Coronary artery (tissue), 2 donors: ENCODE data around the gene CBX8.

ENCODE experiments used
- DNase-seq: peaks from one replicate; pipeline ENCODE4 v3.0.0-alpha.2; 2017; ENCODE audit warnings: low spot score
- H3K27ac ChIP-seq, 2 donors: fragments of 200-600 bp; sonication (generic); one replicate each; pipeline ENCODE4 v1.5.1; 2016 to 2019
- H3K4me3 ChIP-seq: fragments of 200-600 bp; sonication (generic); 2 replicates; pipeline ENCODE4 v1.5.1; 2016; ENCODE audit warnings: mild to moderate bottlenecking, moderate library complexity
- TF ChIP-seq, protein P1 (sequence below): fragments of 200-600 bp; sonication (generic); IDR thresholded peaks from one replicate; pipeline ENCODE4 v1.5.1; 2019; ENCODE audit warnings: antibody characterized with exemption

Gene CBX8

DNA sequence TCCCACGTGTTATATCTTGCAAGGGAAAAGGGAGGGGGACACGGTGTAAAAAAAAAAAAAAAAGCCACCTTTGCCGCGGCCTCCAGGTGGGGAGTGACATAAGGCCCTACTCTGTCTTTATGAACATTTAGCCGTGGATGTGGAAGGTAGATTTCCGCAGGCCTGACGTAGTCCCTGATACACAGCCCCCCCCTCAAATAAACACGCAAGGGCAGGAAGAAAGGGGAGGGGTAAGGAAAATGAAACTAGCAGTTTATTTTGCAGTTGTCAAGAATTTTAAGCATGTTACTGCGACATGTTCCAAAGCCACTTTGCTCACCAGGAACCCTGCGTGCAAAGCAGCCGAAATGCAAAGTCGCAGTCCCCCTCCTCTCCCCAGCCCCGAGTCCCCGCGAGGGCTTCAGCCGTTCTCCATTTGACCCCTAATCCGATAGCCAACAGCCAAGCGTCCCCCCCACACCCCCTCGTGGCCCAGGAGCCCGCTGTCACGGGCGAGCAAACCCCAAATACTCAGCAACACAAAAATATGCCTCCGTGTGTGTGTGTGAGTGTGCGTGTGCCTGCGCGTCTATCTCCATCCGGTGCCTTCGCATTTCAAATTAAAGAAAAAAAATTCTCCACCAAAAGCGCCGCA is 41.1 kb upstream of the CBX8 start:
- TF ChIP-seq, protein P1, sequence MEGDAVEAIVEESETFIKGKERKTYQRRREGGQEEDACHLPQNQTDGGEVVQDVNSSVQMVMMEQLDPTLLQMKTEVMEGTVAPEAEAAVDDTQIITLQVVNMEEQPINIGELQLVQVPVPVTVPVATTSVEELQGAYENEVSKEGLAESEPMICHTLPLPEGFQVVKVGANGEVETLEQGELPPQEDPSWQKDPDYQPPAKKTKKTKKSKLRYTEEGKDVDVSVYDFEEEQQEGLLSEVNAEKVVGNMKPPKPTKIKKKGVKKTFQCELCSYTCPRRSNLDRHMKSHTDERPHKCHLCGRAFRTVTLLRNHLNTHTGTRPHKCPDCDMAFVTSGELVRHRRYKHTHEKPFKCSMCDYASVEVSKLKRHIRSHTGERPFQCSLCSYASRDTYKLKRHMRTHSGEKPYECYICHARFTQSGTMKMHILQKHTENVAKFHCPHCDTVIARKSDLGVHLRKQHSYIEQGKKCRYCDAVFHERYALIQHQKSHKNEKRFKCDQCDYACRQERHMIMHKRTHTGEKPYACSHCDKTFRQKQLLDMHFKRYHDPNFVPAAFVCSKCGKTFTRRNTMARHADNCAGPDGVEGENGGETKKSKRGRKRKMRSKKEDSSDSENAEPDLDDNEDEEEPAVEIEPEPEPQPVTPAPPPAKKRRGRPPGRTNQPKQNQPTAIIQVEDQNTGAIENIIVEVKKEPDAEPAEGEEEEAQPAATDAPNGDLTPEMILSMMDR, result no peak

DNA sequence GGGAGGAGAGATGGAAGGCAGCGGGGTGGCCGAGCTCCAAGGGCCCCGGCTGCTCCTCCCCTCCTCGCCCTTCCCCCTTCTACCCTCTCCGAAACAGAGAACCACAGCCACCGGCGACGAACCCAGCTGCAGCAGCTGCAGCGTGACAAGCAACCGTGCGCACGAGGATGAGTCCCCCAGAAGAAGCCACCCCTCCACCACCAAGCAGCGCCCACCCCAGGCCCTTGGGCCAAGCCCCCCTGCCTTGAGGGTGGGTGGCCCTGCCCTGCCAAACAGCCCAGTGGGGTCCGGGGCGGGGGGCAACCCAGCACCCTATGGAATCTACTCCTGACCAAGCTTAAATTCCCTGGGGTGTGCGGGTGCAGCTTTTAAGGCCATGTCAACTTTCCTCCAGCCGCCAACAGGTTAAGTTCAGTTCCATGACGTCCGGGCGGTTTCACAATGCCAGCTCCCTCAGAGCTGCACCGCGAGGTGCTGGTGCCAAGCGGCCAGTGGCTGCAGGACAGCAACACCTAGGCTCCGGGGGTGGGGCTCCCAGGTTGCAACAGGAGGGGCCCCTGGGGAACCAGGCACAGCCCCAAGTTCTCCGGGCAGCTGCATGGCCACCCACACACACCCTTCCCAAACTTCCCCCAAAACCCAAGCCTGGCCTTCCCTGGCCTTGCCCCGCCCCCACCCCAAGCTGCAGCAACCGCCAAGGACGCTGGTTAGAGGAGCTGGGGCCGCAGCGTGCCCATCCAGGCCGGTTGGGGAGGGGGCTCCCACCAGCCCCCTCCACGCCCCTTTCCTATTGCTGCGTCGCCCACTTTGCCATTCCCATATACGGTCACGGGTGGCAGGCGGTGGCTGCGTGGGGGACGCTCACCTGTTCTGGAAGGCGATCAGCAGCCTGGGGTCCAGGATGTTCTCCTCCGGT is 40.4 kb upstream of the CBX8 start:
- H3K4me3 ChIP-seq, result peak overlapping the region; percentile 96
- TF ChIP-seq, protein P1, result no peak
- no peak for DNase-seq
- H3K27ac ChIP-seq, result no peak overlapping the region

More for the DNA sequence above, 41.1 kb upstream of the CBX8 start:
- no peak for DNase-seq
- Histone ChIP-seq H3K4me3 (peak overlapping the region; percentile 96), H3K27ac (peak overlapping the region; percentile 83 to 99)

DNA sequence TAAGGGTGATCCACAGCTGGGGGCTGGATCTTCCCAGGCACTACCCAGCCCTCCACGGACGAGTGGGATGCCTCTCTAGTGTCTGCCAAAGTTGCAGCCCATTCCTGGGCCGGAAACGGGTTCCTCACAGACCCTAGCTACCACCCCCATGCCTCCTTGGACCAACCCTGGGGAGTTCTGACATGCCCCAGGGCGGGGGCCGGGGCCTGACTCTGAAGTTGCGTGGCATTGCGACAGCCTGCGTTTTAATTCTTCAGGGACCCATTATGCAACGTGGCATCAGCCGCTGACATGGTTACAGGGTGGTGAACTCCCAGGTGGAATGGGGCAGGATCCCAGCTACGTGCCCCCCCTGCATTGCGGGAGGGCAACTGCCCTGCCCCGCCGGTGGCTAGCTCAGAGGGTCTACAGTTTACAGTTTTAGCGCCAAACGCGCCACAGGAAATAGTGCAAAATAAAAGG is 39.7 kb upstream of the CBX8 start:
- TF ChIP-seq, protein P1, result no peak
- Histone ChIP-seq H3K27ac (no peak overlapping the region), H3K4me3 (peak overlapping the region; percentile 96)
- no peak for DNase-seq

DNA sequence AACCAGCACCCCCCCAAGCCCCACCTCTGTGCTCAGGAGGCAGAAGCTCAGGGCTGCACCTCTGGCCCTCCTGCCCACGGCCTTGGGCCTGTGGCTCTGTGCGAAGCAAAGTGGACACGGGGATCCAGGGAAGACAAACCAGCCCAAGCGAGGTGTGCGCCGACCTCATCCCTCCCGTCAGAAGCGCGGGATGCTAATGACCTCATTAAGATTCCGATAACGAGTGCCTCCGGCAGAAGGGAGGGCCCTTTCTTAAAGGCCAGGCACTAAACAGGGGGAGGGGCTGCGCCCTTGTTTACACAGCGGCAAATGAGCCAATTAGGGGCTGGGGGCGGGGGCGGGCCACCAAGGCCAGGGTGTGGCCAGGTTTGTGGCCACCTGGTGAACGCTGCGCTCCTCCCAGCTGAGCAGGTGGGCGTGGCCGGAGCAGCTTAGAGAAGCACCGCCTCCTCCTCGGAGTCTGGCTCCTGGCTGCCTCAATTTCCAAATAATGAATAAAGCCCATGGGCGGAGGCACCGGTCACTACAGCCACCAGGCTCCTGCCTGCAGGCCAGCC is 39.2 kb upstream of the CBX8 start:
- no peak for DNase-seq
- Histone ChIP-seq H3K27ac (no peak overlapping the region), H3K4me3 (peak overlapping the region; percentile 96)
- TF ChIP-seq, protein P1, result no peak

DNA sequence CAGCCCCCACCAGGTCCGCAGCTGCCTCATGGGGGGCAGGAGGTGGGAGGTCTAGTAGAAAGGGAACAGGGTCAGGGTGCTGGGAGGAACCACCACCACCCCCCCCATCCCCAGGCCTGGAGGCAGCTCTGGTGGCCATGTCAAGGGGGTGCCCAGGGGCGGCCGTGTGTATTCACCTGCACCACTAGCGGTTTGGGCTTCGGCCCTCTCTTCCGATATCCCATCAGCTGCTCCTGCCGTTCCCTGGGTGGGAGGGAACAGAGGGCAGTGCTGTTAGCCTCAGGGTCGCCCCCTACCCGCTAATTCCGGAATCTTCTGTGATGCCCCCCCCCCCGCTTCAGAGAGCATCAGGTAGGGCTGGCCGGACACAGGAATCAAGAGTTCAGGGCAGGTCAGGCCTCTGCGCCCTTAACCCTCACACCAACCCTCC is 38.6 kb upstream of the CBX8 start:
- H3K4me3 ChIP-seq, result no peak overlapping the region
- no peak overlapping the region for H3K27ac ChIP-seq
- TF ChIP-seq, protein P1, result no peak
- DNase-seq, result no peak

DNA sequence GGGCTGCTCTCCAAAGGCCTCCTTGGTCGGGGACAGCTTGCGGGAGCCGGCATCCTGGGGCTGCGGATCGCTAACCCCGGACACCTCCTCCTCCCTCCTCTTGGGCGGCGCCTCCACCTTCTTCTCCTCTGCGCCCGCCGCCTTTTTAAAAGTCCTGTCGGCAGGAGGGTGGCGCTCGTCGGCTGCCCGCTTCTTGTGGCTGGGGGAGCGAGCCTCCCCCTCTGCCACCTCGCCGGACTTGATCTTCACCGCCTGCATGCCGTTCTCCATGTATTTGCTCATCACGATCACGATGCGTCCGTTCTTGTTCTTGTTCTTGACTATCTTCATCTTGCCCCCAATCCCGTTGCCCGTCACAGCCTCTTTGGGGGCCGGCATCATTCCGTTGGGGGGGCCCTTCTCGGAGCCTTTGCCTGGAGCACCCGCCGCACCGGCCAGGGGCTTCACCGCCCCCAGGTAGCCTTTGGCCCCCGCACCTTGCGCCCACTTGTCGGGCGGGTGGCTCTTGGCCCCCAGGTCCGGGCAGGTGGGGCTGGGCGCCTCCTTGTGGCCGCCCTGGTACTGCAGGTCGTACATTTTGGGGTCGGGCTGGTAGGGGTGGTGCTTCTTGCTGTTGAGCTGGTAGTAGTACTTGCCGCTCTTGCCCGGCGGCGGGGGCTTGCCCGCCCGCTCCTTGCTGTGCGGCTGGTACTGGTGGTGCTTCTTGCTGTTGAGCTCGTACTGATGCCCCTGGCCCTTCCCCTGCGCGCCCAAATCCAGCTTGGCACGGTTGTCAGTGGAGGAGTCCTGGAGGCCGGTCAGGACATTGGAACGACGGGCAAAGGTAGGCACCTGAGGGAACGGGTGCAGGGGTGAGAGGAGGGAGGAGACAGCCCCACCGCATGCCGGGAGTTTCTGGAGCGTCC is 37.9 kb upstream of the CBX8 start:
- no peak overlapping the region for H3K27ac ChIP-seq
- DNase-seq, result no peak
- H3K4me3 ChIP-seq, result no peak overlapping the region
- TF ChIP-seq, protein P1, result no peak
